Upper lobe of left lung (tissue), 4 donors: ENCODE measurements around the gene MED13L.

Source experiments
- EP300 ChIP-seq, 4 donors: sonication (generic); formaldehyde crosslinking; IDR thresholded peaks; one replicate each; pipeline ENCODE4 v1.5.1; 2017; ENCODE audit warnings: antibody characterized with exemption in 4 of 4, control low read depth in 2 of 4
- POLR2A ChIP-seq, 4 donors: fragments of 450-650 bp; IDR thresholded peaks; one replicate each; pipeline ENCODE4 v1.5.1; 2016 to 2017; ENCODE audit warnings: antibody characterized with exemption in 4 of 4, mild to moderate bottlenecking in 2 of 4
- POLR2AphosphoS5 ChIP-seq, 2 donors: sonication (generic); formaldehyde crosslinking; IDR thresholded peaks; one replicate each; pipeline ENCODE4 v1.5.1; 2017; ENCODE audit warnings: antibody characterized with exemption in 2 of 2
- TF ChIP-seq, protein P1 (sequence below), 6 experiments: fragments of 450-650 bp in 4 of 6; fragments of 200-600 bp in 2 of 6; sonication (generic) in 2 of 6; IDR thresholded peaks; one replicate each; pipeline ENCODE4 v1.5.1; 2016 to 2019; ENCODE audit warnings: antibody characterized with exemption in 6 of 6

DNA sequence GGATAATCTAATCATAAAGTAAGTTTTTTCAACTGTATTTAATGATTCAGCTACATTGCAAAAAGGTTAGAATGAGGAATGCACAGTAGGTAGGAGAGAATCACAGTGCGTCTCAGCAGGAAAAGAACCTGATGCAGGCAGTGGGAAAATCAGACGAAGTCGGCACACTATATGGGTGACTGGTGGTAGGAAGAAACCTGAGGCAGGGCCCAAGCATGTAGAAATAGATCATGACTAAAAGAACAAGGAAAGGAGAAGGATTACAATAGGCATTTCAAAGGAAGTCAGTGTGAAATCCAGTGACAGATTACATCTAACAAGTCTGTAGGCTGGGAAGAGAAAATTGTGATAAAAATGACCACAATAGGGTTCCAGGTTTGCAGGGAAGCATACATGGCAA, 267.0 kb downstream of the MED13L start:
- TF ChIP-seq, protein P1, sequence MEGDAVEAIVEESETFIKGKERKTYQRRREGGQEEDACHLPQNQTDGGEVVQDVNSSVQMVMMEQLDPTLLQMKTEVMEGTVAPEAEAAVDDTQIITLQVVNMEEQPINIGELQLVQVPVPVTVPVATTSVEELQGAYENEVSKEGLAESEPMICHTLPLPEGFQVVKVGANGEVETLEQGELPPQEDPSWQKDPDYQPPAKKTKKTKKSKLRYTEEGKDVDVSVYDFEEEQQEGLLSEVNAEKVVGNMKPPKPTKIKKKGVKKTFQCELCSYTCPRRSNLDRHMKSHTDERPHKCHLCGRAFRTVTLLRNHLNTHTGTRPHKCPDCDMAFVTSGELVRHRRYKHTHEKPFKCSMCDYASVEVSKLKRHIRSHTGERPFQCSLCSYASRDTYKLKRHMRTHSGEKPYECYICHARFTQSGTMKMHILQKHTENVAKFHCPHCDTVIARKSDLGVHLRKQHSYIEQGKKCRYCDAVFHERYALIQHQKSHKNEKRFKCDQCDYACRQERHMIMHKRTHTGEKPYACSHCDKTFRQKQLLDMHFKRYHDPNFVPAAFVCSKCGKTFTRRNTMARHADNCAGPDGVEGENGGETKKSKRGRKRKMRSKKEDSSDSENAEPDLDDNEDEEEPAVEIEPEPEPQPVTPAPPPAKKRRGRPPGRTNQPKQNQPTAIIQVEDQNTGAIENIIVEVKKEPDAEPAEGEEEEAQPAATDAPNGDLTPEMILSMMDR (IDR thresholded peaks at IDR 0.05), result no peak
- TF ChIP-seq POLR2AphosphoS5 (IDR thresholded peaks at IDR 0.05) (no peak), POLR2A (IDR thresholded peaks at IDR 0.05) (no peak), EP300 (IDR thresholded peaks at IDR 0.05) (no peak)
